ENCODE measurements around the gene KRT5.

The KRT5 gene

GRCh38 chr12:52480073-52480472, 40.1 kb downstream of the KRT5 start:
- H3K4me3 ChIP-seq (ENCODE audit: low read depth, low read length) = no peak overlapping the region
- POLR2A ChIA-PET = no interaction called here
- no peak for DNase-seq (ENCODE audit: low read depth, low spot score)
- CTCF ChIA-PET = no interaction called here
- TF ChIP-seq CTCF (IDR thresholded peaks at IDR 0.05; ENCODE audit: insufficient read depth, low read length, missing control alignments) = no peak

- ChIA-PET POLR2A (no interaction called here), CTCF (interaction anchor here (1.1 to 1.3 kb wide), 2 partner anchors 29 to 320 kb away, joined by 3 to 4 read pairs; no protein-coding TSS in a partner anchor)
- TF ChIP-seq CTCF (IDR thresholded peaks at IDR 0.05; ENCODE audit: insufficient read depth, low read length, missing control alignments) = no peak
Measured at GRCh38 chr12:52477651-52478050, 42.5 kb downstream of the KRT5 start.

DNA sequence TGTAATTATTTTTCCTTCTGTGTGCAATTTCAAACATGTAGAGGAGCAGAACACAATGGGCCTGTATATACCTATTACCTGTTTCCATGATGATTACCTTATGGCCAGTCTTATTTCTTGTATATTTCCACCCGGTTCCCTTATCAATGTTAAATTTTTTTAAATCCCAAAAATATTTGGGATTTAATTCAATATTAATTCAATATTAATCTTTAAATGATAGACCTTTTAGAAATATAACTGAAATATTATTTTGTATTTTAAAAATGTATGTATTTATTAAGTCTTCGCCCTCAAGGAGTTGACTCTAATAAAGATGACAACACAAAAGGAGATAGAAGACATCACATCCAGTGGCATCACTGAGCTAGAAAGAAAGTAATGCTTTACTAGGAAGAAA, 46.0 kb downstream of the KRT5 start:
- CTCF ChIA-PET = no interaction called here

More at GRCh38 chr12:52477651-52478050, 42.5 kb downstream of the KRT5 start:
- DNase-seq (ENCODE audit: low read depth, low spot score) = no peak
- H3K4me3 ChIP-seq (ENCODE audit: low read depth, low read length) = no peak overlapping the region

GRCh38 chr12:52473768-52474167, 46.4 kb downstream of the KRT5 start, which contains the start of gene KRT6C:
TSS of gene KRT6C (minus strand) at chr12:52473805. CDS start at chr12:52473737, 68 bp downstream.
- TF ChIP-seq CTCF (IDR thresholded peaks at IDR 0.05; ENCODE audit: insufficient read depth, low read length, missing control alignments) = no peak
- ChIA-PET CTCF (no interaction called here), POLR2A (no interaction called here)
- DNase-seq (ENCODE audit: low read depth, low spot score) = no peak
- no peak within 1 kb of the TSS for H3K4me3 ChIP-seq (ENCODE audit: low read depth, low read length)

More for the DNA sequence above, 46.0 kb downstream of the KRT5 start:
- POLR2A ChIA-PET = no interaction called here
- TF ChIP-seq CTCF (IDR thresholded peaks at IDR 0.05; ENCODE audit: insufficient read depth, low read length, missing control alignments) = no peak
- DNase-seq (ENCODE audit: low read depth, low spot score) = no peak
- H3K4me3 ChIP-seq (ENCODE audit: low read depth, low read length) = no peak overlapping the region

DNA sequence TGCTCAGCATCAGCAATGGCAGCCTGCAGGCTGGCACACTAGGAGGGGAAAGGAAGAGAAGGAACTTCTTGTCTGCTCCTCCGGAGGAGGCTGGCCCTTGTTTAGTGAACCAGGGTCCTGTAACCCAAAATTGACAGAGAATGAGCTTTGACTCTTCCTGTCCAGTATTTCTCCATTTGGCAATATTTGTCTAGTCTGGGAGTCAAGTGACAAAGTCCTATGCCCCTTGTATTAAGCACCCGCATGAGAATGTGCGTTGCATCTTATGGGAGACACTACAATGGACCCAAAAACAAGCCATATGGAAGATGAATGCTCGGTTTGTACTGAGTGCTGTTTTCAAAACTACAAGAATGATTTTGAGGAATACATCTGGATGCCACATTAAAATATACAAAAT, 50.3 kb downstream of the KRT5 start:
- ChIA-PET POLR2A (no interaction called here), CTCF (no interaction called here)
- DNase-seq (ENCODE audit: low read depth, low spot score) = no peak
- no peak for TF ChIP-seq CTCF (IDR thresholded peaks at IDR 0.05; ENCODE audit: insufficient read depth, low read length, missing control alignments)
- H3K4me3 ChIP-seq (ENCODE audit: low read depth, low read length) = no peak overlapping the region

- CTCF ChIA-PET = interaction anchor here (1.3 kb wide), 1 partner anchor 186 kb away, joined by 3 read pairs; no protein-coding TSS in a partner anchor
- no peak for TF ChIP-seq CTCF (IDR thresholded peaks at IDR 0.05; ENCODE audit: insufficient read depth, low read length, missing control alignments)
- H3K4me3 ChIP-seq (ENCODE audit: low read depth, low read length) = no peak overlapping the region
- POLR2A ChIA-PET = no interaction called here
- DNase-seq (ENCODE audit: low read depth, low spot score) = no peak
Measured at GRCh38 chr12:52464897-52465296, 55.3 kb downstream of the KRT5 start.
